ENCODE data around the gene MSN. TPM values are rescaled to one million over a fixed set of nuclear protein-coding genes. Genes with fewer than 3 reads are reported as not detected.

Gene MSN
- total and polyA plus RNA-seq, 2 of the 13 experiments (the other 11 are each of a cell fraction or from before 2014, with no cell fraction given): 0.15 TPM; not detected in 1

DNA sequence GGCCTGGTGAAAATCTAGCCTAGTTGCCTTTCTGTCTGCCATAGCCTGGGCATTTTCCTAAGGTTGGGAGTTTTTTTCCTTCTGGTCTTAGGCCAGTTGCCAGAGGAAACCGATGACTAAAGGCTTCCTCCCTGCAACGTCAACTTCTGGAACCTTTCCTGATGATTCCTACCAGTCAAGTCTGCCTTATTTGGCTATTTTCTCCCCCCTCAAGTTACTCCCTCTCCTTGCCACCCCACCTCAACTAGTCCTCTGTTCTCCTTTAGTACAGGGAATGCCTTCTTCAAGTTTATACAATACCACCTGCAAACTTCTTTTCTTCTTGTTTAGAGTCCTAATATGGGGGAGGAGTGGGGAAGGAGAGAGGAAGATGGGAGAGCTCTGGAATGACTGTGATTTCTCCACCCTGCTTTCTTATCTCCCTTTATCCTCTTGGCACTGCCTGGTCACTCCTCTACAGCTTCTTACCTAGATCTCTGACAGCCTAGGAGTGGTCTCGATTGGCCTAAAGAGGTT lies 10.6 kb downstream of the MSN start (continued):
- TF ChIP-seq, protein P1, sequence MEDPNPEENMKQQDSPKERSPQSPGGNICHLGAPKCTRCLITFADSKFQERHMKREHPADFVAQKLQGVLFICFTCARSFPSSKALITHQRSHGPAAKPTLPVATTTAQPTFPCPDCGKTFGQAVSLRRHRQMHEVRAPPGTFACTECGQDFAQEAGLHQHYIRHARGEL (CRISPR knock-in tag; IDR thresholded peaks at IDR 0.05): no peak
- TF ChIP-seq ZNF772 (CRISPR knock-in tag; IDR thresholded peaks at IDR 0.05) (no peak), JDP2 (CRISPR knock-in tag; IDR thresholded peaks at IDR 0.05; ENCODE audit: borderline replicate concordance) (no peak), RARA (CRISPR knock-in tag; IDR thresholded peaks at IDR 0.05) (no peak), ZNF891 (CRISPR knock-in tag; IDR thresholded peaks at IDR 0.05) (no peak)
- TF ChIP-seq, protein P2, sequence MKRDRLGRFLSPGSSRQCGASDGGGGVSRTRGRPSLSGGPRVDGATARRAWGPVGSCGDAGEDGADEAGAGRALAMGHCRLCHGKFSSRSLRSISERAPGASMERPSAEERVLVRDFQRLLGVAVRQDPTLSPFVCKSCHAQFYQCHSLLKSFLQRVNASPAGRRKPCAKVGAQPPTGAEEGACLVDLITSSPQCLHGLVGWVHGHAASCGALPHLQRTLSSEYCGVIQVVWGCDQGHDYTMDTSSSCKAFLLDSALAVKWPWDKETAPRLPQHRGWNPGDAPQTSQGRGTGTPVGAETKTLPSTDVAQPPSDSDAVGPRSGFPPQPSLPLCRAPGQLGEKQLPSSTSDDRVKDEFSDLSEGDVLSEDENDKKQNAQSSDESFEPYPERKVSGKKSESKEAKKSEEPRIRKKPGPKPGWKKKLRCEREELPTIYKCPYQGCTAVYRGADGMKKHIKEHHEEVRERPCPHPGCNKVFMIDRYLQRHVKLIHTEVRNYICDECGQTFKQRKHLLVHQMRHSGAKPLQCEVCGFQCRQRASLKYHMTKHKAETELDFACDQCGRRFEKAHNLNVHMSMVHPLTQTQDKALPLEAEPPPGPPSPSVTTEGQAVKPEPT (CRISPR knock-in tag; IDR thresholded peaks at IDR 0.05; ENCODE audit: low read depth): no peak
- TF ChIP-seq, protein P3, sequence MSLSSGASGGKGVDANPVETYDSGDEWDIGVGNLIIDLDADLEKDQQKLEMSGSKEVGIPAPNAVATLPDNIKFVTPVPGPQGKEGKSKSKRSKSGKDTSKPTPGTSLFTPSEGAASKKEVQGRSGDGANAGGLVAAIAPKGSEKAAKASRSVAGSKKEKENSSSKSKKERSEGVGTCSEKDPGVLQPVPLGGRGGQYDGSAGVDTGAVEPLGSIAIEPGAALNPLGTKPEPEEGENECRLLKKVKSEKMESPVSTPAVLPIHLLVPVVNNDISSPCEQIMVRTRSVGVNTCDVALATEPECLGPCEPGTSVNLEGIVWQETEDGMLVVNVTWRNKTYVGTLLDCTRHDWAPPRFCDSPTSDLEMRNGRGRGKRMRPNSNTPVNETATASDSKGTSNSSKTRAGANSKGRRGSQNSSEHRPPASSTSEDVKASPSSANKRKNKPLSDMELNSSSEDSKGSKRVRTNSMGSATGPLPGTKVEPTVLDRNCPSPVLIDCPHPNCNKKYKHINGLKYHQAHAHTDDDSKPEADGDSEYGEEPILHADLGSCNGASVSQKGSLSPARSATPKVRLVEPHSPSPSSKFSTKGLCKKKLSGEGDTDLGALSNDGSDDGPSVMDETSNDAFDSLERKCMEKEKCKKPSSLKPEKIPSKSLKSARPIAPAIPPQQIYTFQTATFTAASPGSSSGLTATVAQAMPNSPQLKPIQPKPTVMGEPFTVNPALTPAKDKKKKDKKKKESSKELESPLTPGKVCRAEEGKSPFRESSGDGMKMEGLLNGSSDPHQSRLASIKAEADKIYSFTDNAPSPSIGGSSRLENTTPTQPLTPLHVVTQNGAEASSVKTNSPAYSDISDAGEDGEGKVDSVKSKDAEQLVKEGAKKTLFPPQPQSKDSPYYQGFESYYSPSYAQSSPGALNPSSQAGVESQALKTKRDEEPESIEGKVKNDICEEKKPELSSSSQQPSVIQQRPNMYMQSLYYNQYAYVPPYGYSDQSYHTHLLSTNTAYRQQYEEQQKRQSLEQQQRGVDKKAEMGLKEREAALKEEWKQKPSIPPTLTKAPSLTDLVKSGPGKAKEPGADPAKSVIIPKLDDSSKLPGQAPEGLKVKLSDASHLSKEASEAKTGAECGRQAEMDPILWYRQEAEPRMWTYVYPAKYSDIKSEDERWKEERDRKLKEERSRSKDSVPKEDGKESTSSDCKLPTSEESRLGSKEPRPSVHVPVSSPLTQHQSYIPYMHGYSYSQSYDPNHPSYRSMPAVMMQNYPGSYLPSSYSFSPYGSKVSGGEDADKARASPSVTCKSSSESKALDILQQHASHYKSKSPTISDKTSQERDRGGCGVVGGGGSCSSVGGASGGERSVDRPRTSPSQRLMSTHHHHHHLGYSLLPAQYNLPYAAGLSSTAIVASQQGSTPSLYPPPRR (CRISPR knock-in tag; IDR thresholded peaks at IDR 0.05; ENCODE audit: borderline replicate concordance): no peak

Data from HepG2 (cell line).